Uterus (tissue), 4 donors: ENCODE results near the gene SERGEF. TPM values are rescaled to one million over a fixed set of nuclear protein-coding genes. Genes with fewer than 3 reads are reported as not detected.

ENCODE experiments used
- DNase-seq, 2 donors: peaks; one replicate each; pipeline ENCODE4 v3.0.0-alpha.2; 2019 to 2020
- H3K27ac ChIP-seq, 2 donors: fragments of 200-600 bp; sonication (generic); 1 replicate in 1 of 2; 2 replicates in 1 of 2; pipeline ENCODE4 v1.5.1; 2016 to 2018
- H3K27me3 ChIP-seq, 2 donors: fragments of 200-600 bp; sonication (generic); one replicate each; pipeline ENCODE4 v1.5.1; 2018 to 2019; ENCODE audit warnings: control low read depth in 1 of 2
- H3K36me3 ChIP-seq, 2 donors: fragments of 200-600 bp; sonication (generic); one replicate each; pipeline ENCODE4 v1.5.1; 2019; ENCODE audit warnings: control low read depth in 1 of 2
- H3K4me1 ChIP-seq, 2 donors: fragments of 200-600 bp; sonication (generic); one replicate each; pipeline ENCODE4 v1.5.1; 2018 to 2019; ENCODE audit warnings: control low read depth in 1 of 2
- H3K4me3 ChIP-seq, 2 donors: fragments of 200-600 bp; sonication (generic); 1 replicate in 1 of 2; 2 replicates in 1 of 2; pipeline ENCODE4 v1.5.1; 2018 to 2019; ENCODE audit warnings: mild to moderate bottlenecking in 1 of 2
- H3K9me3 ChIP-seq, 2 donors: fragments of 200-600 bp; sonication (generic); one replicate each; pipeline ENCODE4 v1.5.1; 2019; ENCODE audit warnings: control low read depth in 1 of 2
- CTCF ChIP-seq, 4 experiments: fragments of 200-600 bp in 2 of 4; fragments of 450-650 bp in 2 of 4; sonication (generic) in 2 of 4; IDR thresholded peaks; one replicate each; pipeline ENCODE4 v1.5.1; 2016 to 2019; ENCODE audit warnings: antibody characterized with exemption in 4 of 4, mild to moderate bottlenecking in 2 of 4, moderate library complexity in 1 of 4
- POLR2A ChIP-seq, 2 donors: fragments of 450-650 bp; IDR thresholded peaks; one replicate each; pipeline ENCODE4 v1.6.1; 2016; ENCODE audit warnings: antibody characterized with exemption in 2 of 2, mild to moderate bottlenecking in 1 of 2, moderate library complexity in 1 of 2
- intact Hi-C: fragments of 100-400 bp; cut with DNase I; formaldehyde crosslinking; loops from one replicate; pipeline ENCODE4 v1.15.1; 2023; ENCODE audit warnings: low total_unique reads
- total RNA-seq, 4 donors: library from RNA; depleted of rRNA in 3 of 4; stranded (reverse); fragments of >200 nt in 3 of 4; gene quantifications; one replicate each; pipeline versions ENCODE4 v1.1.0 to v1.2.4, GENCODE V29; 2014 to 2023
- donor health status: DM: yes; HTN: yes; CAD: no.

SERGEF gene
- total RNA-seq, 4 donors from 2014 or later: 12.6 to 64.4 (median 43.7) TPM

GRCh38 chr11:17987826-17988225, 25.0 kb downstream of the SERGEF start:
- H3K27ac ChIP-seq: no peak overlapping the region
- TF ChIP-seq POLR2A (IDR thresholded peaks at IDR 0.05): no peak
- no peak for TF ChIP-seq CTCF (IDR thresholded peaks at IDR 0.05)
- H3K36me3 ChIP-seq: no peaks in the 10 kb centered on the region
- H3K4me3 ChIP-seq: no peak overlapping the region
- no peak for DNase-seq
- intact Hi-C loops: no loop called here
- peaks cover 0 to 6% of the 10 kb centered on the region in 2 donors for H3K4me1 ChIP-seq
- H3K27me3 ChIP-seq: no peaks in the 10 kb centered on the region
- H3K9me3 ChIP-seq: no peaks in the 10 kb centered on the region

- intact Hi-C loops: no loop called here
- TF ChIP-seq POLR2A (IDR thresholded peaks at IDR 0.05) (no peak), CTCF (IDR thresholded peaks at IDR 0.05) (peak in 1 of 4 experiments; percentile 6)
Measured at GRCh38 chr11:17986711-17987220, 26.1 kb downstream of the SERGEF start.

DNA sequence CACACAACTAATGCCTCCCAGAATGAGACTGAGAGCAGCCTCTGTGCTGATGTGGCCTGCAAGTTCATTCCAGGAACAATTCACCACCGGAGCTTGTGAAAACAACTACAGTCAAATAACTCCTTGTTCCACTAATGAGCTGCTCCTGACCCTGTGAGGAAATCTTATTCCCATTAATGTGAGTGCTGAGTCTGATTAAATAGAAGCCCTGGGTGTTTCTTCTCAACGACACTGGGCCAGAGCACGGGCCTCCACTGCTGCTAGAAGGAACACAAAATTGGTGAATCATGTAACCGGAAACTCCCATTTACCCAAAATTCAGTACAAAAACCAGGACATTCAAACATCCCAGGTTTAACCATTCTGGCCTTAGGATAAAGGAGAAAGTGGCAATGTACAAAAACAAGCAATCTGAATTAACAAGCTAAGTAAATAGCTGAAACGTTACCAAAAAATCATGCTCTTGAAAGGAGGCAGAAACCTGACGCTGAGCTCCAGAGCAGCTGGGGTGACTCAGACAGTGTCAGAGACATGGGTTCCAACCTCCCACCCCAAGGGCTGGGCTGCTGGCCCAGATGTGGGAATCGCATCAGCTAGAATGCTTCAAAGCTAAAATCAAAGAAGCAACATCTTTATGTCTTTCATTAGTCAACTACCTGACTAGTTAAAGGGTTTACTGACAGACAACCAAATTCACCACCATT, 26.7 kb downstream of the SERGEF start:
- H3K36me3 ChIP-seq: no peaks in the 10 kb centered on the region

More at GRCh38 chr11:17986711-17987220, 26.1 kb downstream of the SERGEF start:
- peaks cover 0 to 6% of the 10 kb centered on the region in 2 donors for H3K4me1 ChIP-seq
- H3K27me3 ChIP-seq: no peaks in the 10 kb centered on the region
- H3K27ac ChIP-seq: peak overlapping the region; percentile 18 to 48
- no peaks in the 10 kb centered on the region for H3K9me3 ChIP-seq
- no peaks in the 10 kb centered on the region for H3K36me3 ChIP-seq
- no peak for DNase-seq
- no peak overlapping the region for H3K4me3 ChIP-seq

DNA sequence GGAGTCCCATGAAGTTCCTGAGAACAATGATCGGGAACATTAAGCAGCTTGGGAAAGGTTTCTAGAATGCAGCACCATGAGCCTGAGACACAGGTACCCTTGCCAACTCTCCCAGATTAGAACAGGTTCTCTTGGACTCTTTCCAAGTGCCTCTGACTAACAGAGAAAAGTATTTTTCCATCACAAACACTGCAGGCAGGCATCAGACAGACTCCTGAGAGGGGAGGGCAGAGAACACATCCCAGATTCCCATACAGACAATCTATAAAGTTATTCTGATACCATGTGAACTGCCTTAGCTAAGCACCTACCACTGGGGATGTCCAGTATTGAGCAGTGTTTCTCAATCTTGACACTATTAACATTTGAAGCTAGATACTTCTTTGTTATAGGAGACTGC, 27.3 kb downstream of the SERGEF start:
- peaks cover 0 to 6% of the 10 kb centered on the region in 2 donors for H3K4me1 ChIP-seq
- H3K36me3 ChIP-seq: no peaks in the 10 kb centered on the region
- no peaks in the 10 kb centered on the region for H3K9me3 ChIP-seq
- peak in 1 of 2 donors; percentile 12 for DNase-seq
- H3K27me3 ChIP-seq: no peaks in the 10 kb centered on the region
- TF ChIP-seq POLR2A (IDR thresholded peaks at IDR 0.05): no peak
- no peak for TF ChIP-seq CTCF (IDR thresholded peaks at IDR 0.05)
- intact Hi-C loops: no loop called here
- peak overlapping the region; percentile 18 to 48 for H3K27ac ChIP-seq
- H3K4me3 ChIP-seq: no peak overlapping the region

More for the DNA sequence above, 26.7 kb downstream of the SERGEF start:
- intact Hi-C loops: no loop called here
- H3K4me3 ChIP-seq: no peak overlapping the region
- H3K4me1 ChIP-seq: peaks cover 0 to 6% of the 10 kb centered on the region in 2 donors
- H3K27ac ChIP-seq: peak overlapping the region; percentile 18 to 48
- DNase-seq: peak; percentile 52 to 65
- H3K9me3 ChIP-seq: no peaks in the 10 kb centered on the region
- TF ChIP-seq CTCF (IDR thresholded peaks at IDR 0.05) (no peak), POLR2A (IDR thresholded peaks at IDR 0.05) (no peak)
- H3K27me3 ChIP-seq: no peaks in the 10 kb centered on the region

GRCh38 chr11:17983569-17983968, 29.3 kb downstream of the SERGEF start:
- H3K9me3 ChIP-seq: no peaks in the 10 kb centered on the region
- H3K27me3 ChIP-seq: no peaks in the 10 kb centered on the region
- no peak overlapping the region for H3K4me3 ChIP-seq
- H3K27ac ChIP-seq: no peak overlapping the region
- no peak for DNase-seq
- no peaks in the 10 kb centered on the region for H3K36me3 ChIP-seq
- intact Hi-C loops: no loop called here
- TF ChIP-seq CTCF (IDR thresholded peaks at IDR 0.05): no peak
- TF ChIP-seq POLR2A (IDR thresholded peaks at IDR 0.05): no peak
- H3K4me1 ChIP-seq: peaks cover 3 to 6% of the 10 kb centered on the region in 2 donors
